Measurements from ENCODE around the gene SH2D3A.
"Not testable (repeated sequence)": the region's sequence is repeated elsewhere in the genome, so short reads cannot be mapped to it uniquely, and the experiment has no call there.

The SH2D3A gene

DNA sequence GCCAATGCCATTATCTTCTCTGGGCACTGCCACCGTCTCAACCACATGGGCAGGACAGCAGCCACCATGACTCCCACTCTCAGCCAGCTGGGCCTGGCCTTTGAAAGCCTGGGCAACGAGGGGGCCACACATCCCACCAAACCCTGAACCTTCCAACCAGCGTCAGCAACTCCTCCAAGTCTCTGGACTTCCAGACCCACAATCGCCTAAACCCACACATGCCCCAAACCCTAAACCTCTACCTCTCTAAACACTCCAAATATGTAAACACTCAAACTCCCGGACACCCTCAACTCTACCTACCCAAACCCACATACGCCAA is 47.7 kb downstream of the SH2D3A start:
- no peak for DNase-seq

DNA sequence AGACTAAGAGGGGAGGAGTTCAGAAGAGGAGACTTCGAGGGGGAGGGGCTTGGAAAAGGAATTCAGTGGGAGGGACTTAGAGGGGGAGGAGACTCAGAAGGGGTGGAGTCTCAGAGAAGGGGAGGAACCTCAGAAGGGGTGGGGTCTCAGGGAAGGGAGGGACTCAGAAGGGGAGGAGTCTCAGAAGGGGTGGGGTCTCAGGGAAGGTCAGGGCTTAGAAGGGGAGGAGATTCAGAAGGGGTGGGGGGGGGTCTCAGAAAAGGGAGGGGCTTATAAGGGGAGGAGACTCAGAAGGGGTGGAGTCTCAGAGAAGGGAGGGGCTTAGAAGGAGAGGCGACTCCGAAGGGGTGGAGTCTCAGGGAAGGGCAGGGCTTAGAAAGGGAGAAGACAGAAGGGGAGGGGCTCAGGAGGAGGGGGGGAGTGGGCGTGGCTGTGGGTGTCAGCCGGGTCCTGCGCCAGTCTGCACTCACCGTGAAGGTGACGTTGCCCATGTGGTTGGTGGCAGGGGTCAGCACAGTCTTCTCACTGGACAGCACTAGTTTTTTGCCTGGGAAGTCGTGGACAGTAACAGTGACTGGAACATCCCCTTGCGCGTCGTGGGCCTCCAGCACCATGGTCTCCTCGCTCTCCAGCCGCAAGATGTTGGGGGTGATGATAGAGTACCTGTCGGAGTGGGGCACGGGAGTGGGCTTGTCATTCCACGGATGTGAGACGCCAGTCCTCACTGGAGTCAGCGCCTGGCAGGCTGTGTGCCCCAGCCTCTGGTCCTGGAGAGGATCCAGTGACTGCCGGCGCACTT is 48.3 kb downstream of the SH2D3A start:
- DNase-seq, result no peak

DNA sequence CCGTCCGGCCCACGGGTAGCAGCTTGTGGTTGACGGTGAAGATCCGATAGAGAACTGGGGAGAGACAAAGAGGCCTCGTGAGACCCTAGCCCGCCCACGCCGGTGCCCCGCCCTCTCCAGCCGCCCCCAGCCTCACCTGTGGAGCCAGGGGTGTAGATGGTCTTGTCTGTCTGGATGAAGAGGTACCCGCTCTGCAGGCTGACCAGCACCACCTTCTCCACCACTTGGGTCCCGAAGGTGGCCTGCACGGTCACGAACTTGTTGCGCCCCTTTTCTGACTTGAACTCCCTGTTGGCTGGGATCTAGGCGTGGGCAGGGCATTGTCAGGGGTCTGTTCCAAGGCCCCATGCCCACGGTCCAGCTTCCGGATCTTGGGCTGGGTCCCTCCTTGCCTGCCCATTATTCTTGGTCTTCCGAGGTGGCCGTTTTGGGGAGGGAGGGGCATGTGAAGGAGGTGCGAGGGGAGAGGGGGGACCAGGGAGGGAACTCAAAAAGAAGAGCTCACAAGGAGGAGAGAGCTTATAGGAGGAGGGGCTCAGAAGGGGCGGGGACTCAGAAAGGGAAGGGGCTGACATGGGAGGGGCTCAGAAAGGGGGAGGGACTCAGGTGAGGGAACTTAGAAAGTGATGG is 49.0 kb downstream of the SH2D3A start:
- DNase-seq, result no peak

DNA sequence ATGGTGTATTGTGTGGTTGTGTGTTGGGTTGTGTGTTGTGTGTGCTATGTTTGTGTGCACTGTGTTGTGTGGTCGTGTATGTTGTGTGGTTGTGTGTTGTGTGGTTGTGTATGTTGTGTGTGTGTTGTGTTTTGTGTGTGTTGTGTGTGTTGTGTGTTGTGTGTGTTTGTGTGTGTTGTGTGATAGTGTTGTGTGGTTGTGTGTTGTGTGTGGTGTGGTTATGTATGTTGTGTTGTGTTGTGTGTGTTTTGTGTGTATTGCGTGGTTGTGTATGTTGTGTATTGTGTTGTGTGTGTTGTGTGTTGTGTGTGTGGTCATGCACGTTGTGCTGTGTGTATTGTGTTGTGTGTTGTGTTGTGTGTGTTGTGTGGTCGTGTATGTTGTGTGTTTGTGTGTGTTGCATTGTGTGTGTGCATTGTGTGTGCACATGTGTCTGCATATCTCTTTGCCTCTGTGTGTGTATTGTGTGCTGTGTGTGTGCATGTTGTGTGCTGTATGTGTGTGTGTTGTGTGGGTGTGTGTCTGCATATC is 49.7 kb downstream of the SH2D3A start:
- DNase-seq, result no peak

DNA sequence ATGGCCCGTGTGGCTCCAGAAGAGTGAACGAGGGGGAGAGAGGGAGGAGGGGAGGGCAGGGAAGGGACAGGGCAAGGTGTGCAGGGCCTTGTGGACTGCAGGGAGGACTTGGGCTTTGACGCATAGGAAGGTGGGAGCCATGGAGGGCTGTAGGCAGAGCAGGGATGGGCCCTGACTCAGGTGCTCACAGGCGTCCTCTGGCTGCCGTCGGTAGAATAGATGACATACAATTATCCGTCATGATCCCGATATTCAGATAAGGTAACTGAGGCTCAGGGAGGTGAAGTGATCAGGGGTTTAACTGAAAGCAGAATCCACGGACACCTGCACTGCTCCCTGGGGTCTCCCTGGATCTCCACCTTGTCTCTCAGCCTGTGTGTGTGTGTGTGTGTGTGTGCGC is 50.2 kb downstream of the SH2D3A start:
- no peak for DNase-seq

DNA sequence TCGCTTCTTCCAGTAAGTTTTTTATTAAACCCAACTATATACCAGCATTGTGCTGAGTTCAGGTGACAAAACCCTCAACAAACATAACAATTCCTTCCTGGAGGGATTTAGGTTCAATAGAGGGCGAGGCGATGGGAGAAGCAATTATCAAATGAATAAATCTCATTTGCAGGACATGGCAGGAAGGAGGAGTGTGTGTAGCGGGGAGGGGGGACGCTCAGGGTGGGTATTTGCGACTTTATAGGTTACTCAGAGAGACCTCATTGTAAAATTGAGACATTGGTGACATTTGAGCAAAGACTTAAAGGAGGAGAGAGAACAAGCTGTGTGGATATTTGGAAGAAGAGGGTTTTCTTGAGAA is 50.6 kb downstream of the SH2D3A start:
- DNase-seq, result no peak

DNA sequence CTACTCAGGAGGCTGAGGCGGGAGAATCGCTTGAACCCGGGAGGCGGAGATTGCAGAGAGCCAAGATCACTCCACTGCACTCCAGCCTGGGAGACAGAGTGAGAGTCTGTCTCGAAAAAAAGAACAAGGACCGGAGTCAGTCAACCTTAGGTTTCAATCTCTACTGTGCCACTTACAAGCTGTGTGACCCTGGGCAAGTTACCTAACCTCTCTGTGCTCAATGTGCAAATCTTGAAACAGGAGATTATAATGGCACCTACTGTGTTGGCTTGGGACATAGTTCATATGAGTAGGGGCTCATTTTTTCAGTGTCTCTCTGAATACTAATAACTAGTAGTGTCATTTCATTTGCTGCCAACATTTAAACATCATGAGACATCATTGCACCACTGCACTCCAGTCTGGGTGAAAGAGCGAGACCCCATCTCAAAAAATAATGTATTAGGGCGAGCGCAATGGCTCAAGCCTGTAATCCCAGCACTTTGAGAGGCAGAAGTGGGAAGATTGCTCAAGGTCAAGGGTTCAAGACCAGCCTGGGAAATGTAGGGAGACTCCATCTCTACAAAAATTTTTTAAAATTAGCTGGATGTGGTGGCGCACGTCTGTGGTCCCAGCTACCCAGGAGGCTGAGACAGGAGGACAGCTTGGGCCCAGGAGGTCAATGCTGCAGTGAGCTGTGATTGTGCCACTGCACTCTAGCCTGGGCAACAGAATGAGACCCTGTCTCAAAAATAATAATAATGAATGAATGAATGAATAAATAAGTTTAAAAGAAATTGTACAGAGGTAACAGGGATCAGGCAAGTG is 52.3 kb downstream of the SH2D3A start:
- no peak for DNase-seq

DNA sequence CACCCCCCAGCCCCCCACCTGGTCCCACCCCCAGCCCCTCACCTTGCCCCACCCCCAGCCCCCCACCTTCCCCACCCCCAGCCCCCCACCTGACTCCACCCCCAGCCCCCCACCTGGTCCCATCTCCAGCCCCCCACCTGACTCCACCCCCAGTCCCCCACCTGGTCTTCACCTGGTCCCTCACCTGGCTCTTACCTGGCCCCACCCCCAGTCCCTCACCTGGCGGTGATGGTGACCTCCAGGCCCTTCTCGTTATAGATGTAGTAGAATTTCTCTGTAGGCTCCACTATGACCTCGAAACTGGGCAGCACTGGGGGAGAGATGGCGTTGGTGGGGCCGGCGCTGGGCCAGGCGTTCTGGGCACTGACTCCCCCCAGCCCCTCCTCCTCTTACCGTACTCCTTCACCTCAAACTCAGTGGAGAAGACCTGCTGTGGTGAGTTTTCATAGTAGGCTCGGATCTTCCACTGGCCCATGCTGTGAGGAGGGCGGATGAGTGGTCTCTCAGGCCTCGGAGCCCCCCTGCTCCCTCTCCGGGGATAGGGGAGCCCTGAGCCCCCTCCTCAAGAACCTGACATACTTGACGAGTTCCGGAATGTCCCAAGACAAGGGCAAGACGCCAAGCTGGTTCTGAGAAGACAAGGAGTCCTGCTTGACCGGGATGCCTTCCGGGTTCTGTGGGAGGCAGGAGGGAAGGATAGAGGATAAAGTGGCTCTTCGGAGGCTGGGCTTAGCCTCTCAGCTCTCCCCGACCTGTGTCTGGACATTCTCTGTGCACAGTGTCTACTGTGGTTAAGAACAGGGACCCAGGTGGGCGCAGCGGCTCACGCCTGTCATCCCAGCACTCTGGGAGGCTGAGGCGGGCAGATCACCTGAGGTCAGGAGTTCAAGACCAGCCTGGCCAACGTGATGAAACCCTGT is 53.2 kb downstream of the SH2D3A start:
- DNase-seq, result no peak

DNA sequence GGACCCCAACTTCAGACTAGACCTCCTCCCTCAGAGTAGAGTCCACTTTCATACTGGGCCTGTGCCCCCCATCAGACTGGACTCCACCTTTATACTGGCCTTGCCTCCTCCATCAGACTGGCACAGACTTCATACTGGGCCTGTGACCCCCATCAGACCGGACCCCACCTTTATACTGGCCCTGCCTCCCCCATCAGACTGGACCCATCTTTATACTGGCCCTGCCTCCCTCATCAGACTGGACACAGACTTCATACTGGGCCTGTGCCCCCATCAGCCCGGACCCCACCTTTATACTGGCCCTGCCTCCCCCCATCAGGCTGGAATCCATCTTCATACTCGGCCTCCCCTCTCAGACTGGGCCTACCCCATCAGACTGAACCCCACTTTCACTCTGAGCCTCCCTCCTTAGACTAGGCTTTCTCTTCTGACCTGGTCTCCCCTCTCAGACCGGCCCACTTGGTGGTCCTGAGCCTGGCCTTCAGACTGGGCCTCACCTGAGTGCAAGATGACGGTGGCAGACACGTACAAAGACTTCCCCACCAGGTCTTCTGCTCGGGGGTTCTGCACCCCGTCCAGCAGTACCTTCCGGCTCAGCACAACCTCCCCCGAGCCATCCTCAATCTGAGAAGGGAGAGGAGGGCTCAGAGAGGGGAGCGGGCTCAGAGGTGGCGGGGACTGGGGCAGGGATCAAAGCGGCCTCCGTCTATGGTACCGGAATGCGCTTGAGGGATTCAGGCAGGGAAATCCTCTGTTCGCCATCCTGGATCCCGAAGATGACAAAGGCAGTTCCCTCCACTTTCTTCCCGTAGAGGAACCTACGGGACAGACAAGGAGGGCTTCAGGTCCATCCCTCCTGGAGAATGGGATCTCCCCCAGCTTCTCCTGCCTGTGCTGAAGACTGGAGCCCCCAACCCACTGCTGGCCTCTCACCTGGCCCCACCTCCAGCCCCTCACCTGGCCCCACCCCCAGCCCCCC is 54.3 kb downstream of the SH2D3A start:
- DNase-seq, result no peak

DNA sequence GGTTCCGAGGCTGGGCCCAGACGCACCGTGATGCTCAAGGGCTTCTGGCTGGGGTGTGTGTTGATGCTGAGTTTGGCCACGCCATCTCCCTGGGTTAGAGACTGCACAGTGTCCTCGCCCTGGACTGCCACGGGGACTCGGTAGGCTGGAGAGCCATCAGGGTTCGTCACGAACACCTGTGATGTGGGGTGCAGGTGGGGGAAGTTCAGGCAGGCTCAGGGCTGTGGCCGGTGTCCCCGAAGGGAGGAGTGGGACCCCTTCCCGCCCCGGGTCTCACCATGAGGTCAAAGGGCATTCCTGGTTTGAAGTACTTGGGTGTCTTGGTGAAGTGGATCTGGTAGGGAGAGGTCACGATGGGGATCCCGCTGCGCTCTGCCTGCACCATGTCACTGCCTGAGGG is 55.0 kb downstream of the SH2D3A start:
- DNase-seq, result no peak

DNA sequence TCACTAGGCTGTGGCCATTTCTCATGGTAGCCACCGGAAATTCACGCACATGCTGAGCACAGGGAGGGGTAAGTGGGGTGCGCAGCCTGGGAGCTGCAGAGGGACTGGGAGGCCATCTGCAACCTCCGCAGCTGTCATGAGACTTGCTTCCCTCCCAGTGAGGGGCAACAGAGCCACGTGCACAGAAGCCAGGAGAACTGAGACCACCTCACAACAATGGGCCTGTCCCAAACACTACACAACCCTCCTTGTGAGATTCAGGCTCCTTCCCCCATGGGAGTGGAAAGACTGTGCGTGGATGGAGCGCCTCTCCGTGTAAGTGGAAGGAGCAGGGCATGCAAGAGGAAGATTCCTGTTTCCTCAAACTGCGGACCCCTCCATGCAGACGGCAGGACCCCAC is 55.6 kb downstream of the SH2D3A start:
- no peak for DNase-seq

DNA sequence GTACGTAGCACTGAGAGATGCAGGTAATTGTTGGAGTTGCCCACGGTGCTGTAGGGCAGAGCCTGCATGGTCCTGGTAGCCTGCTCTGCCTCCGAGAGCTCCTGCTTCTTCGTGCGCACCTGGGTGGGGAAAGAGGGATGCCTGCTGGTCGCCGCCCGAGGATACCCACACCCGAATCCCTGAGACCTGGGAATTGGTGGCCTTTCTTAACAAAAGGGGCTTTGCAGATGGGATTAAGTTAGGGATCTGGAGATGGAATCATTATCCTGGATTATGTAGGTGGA is 56.2 kb downstream of the SH2D3A start:
- DNase-seq, result no peak

DNA sequence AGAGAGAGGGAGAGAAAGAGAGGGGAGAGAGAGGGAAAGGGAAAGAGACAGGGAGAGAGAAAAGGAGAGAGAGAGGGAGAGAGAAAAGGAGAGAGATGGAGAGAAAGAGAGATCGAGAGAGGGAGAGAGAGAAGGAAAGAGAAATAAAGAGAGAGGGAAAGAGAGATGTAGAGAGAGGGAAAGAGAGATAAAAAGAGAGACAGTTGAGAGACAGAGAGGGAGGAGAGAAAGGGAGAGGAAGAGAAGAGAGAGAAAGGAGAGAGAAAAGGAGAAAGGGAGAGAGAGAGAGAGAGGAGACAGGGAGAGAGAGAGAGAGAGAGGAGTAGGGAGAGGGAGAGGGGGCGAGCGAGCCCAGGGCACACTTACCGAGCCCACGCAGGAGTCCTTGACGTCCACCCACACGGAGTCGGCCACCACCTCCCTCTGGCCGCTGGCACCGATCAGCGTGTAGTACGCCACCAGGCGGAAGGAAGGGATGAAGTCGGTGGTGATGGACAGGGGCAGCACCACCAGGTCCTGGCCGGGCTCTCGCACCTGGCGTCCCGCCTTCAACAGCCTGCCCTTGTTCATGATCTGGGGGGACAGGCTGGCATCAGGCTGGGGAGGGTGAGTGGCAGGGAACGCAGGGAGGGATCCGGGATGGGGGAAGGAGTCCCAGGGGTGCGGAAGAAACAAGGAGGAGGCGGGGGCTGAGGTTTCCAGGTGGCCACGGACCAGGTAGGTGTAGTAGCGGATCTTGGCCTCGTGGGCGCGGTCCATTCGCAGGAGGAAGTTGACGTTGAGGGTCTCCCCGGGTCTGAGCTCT is 56.8 kb downstream of the SH2D3A start:
- DNase-seq, result no peak

DNA sequence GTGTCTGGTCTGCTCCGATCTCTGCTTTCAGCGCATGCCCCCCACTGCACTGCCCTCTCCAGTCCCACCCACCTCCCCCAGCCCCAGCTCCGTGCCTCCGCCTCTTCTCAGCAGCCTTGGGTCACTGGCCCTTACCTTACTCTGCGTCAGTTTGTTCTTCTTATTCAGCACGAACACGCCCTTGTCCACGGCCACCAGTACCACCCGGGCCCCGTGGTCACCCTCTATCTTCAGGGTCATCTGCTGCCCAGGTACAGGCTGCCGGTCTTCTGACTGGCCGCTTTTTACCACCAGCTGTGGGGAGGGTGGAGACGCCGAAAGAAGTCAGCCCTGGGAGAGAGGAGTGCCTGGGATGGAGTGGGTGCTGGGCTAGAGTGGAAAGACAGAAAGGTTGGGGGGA is 57.7 kb downstream of the SH2D3A start:
- no peak for DNase-seq

DNA sequence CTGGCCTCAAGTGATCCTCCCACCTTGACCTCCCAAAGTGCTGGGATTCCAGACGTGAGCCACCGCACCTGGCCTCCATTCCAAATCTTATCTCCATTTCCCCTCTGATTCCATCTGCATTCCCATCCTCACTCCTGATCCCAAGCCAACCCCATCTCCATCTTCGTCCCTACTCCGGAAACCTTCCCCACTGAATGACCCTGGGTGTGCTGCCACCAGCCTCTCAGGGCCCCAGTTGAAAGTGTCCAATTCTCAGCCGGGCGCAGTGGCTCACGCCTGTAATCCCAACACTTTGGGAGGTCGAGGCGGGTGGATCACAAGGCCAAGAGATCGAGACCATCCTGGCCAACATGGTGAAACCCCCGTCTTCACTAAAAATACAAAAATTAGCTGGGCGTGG is 58.3 kb downstream of the SH2D3A start:
- not testable (repeated sequence) for DNase-seq

DNA sequence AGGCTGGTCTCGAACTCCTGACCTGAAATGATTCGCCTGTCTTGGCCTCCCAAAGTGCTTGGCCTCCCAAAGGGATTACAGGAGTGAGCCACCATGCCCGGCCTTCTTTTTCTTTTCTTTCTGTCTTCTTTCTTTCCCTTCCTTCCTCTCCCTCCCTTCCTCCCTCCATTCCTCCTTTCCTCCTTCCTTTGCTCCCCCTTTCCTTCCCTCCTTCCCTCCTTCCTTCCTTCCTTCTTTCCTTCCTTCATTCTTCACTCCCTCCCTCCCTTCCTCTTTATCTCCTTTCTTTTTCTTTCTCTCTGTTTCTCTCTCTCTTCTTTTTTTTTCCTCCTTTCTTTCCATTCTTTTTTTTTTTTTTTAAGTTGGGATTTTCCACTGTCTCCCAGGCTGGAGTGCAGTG is 58.9 kb downstream of the SH2D3A start:
- no peak for DNase-seq

DNA sequence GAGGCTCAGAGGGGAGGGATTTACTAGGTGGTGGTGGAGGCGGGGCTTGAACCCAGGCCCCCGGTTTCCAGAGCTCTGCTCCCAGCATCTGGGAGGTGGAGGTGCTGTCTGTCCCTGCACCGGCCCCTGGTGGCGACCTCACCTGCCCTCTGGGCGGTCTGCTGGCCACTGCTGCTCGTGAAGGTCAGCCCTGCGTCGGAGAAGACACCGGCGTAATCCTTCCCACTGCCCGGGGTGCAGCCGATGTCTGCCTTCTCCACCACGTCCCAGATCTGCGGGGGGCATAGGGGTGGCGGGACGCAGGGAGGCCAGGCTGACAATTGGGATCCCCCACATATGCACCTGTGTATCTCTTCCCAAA is 59.6 kb downstream of the SH2D3A start:
- DNase-seq, result no peak

DNA sequence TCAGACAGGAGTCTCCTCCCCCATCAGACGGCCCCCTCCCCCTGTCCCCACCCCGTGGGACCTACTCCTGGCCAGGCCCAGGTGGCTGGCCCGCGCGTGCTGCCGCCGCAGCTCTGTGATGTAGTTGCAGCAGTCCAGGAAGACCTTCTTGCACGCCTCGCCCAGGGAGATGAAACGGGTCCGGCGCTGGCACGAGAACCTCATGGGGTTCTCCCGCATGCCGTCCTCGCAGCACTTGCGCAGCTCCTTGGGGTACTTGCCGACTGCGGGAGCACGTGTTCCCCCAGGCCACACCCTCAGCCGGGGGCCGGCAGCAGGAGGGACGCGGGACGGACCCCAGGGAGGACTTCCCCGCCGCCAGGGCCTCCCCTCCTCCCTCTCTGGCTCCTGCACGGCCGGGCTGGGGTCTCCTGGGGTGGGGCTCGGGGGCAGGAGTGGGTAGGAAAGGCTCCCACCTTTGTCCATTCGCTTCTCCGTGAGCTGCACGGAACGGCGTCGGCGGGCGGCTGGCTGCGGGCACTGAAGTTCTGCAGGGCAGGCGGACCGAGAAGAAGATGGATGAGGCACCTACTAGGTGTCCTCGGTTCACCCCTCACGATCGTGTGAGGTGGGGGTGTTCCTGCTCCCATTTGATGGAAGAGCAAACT is 60.1 kb downstream of the SH2D3A start:
- no peak for DNase-seq

DNA sequence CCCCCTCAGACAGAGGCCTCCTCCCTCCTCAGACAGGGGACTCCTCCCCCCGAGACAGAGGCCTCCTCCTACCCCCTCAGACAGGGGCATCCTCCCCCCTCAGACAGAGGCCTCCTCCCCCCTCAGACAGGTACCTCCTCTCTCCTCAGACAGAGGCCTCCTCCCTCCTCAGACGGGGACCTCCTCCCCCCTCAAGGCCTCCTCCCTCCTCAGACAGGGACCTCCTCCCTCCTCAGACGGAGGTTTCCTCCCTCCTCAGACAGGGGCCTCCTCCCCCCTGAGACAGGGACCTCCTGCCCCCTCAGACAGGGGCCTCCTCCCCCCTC is 60.6 kb downstream of the SH2D3A start:
- DNase-seq, result no peak

DNA sequence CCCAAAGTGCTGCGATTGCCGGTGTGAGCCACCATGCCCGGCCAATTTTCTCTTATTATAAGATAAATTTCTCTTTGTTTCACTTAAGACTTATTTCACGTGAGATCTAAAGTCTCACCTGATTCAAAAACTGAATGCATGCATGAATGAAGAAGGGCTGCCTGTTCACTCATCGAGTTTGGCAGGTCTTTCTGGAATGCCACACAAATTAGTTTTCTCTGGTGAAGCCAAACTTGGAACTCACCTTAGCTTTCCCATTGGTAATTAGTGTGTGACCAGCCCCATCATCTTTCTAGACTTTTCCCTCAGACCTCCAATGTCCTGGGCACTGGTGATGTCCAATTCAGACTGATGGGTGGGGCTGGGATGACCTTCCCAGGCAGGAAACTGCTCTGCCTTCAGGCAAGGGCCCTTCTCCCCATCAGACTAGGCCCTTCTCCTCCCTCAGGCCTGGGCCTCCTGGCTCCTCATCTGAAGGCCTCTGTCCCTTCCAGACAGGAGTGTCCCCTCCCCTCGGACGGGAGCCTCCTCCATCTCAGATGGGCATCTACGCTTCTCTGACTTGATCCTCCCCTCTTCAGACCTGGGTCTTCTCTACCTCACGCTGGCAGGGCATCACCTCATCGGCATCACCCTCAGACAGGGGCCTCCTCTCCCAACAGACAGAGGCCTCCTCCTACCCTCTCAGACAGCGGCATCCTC is 61.2 kb downstream of the SH2D3A start:
- no peak for DNase-seq
